VCaP (cell line): ENCODE data around the gene MACROD2.

Source experiments
- H3K27ac ChIP-seq: fragments of 450-650 bp; 2 replicates; pipeline ENCODE4 v1.5.1; 2017
- CTCF ChIP-seq: fragments of 450-650 bp; conservative IDR thresholded peaks from 2 replicates; pipeline ENCODE4 v1.5.1; 2017; ENCODE audit warnings: mild to moderate bottlenecking, moderate library complexity

Gene MACROD2

DNA sequence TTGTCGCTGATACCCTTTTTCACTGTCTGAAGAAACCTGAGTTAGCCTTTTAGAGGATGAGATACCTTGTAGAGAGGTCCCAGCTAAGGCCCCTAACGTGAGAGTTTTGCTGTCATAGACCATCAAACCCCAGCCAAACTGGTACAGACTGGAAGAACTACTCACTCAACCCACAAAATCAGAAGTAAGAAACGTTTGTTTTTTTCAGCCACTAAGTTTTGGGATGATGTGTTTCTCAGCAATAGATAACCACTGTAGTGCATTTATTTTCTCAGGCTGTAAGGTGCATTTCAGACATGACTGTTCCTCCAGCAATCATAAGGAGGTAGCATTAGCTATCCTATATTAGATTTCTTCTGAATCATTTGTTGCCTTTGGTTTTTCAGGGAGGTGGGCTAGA is 749.4 kb downstream of the MACROD2 start:
- H3K27ac ChIP-seq, result no peak overlapping the region
- TF ChIP-seq CTCF, result no peak

DNA sequence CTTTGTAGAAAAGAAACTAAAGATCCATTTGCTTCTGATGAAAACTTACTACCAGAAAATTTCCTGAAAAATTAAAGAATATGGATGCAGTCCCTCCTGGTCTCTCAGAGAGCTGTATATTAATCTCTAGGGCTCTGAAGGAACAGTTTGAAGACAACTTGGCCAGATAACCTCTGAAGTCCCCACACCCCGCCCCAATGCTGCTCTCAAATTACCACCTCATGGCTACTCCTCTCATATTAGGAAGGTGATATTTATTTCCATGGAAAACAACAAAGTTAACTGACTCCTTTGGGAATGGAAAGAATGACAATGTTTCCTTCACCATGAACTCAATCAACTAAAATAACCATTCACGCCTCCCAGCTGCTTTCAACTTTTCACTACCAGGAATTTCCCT is 750.5 kb downstream of the MACROD2 start:
- no peak overlapping the region for H3K27ac ChIP-seq
- no peak for TF ChIP-seq CTCF

DNA sequence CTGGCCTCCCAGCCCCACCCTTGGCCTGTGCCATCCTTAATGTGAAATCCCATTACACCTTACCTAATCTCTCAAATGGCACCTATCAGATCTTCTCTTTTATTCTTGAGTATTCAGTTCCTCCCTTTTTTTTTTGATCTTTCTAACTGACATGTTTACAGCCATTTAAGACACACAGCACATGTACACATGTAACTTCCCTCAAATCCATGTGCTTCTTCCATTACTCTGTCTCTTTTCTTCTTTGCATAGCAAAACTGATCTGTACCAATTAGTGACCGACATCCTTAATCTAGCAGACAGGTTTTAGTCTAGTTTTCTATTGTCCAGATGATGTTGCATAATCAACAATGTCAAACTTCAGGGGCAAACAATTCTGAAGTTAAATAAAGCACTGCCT is 755.9 kb downstream of the MACROD2 start:
- TF ChIP-seq CTCF, result no peak

GRCh38 chr20:14757728-14758127 is 762.4 kb downstream of the MACROD2 start:
- TF ChIP-seq CTCF, result no peak
- H3K27ac ChIP-seq, result no peak overlapping the region

More for the DNA sequence above, 755.9 kb downstream of the MACROD2 start:
- no peak overlapping the region for H3K27ac ChIP-seq

GRCh38 chr20:14758356-14758755 is 763.0 kb downstream of the MACROD2 start:
- no peak for TF ChIP-seq CTCF

GRCh38 chr20:14759979-14760378 is 764.7 kb downstream of the MACROD2 start:
- no peak for TF ChIP-seq CTCF

More at GRCh38 chr20:14758356-14758755, 763.0 kb downstream of the MACROD2 start:
- no peak overlapping the region for H3K27ac ChIP-seq

DNA sequence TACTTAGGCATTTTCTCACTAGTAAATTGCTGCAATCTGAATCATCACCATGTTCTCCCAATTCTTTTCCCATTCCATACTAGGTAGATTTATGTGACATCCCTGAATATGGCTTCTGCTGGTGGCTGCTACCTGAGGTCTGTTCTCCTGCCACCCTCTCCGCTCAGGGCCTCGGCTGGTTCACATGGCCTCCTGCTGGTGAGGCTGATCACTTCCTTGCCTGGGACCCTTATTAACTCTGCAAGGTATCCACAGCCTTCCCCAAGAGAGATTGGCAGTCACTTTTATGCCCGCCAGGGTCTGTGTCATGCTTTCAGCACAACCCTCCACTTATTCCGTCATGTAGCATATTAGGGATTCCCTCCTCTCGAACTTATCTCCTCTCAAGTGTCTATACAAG is 766.6 kb downstream of the MACROD2 start:
- TF ChIP-seq CTCF, result no peak
- no peak overlapping the region for H3K27ac ChIP-seq

More at GRCh38 chr20:14759979-14760378, 764.7 kb downstream of the MACROD2 start:
- H3K27ac ChIP-seq, result no peak overlapping the region
